ENCODE results near the gene THSD4. TPM values are rescaled to one million over a fixed set of nuclear protein-coding genes. Genes with fewer than 3 reads are reported as not detected.

THSD4 gene
- total RNA-seq, 1 donor = under 0.01 TPM

- no peak for DNase-seq (ENCODE audit: low read depth in 2 of 3, low spot score in 2 of 3)
These were observed 221.4 kb downstream of the THSD4 start for GRCh38 chr15:71336671-71337070.

GRCh38 chr15:71337197-71337845 lies 222.1 kb downstream of the THSD4 start:
- DNase-seq (ENCODE audit: low read depth in 2 of 3, low spot score in 2 of 3) = no peak

- no peak for DNase-seq (ENCODE audit: low read depth in 2 of 3, low spot score in 2 of 3)
These were observed 223.0 kb downstream of the THSD4 start for GRCh38 chr15:71338265-71338664.

- no peak for DNase-seq (ENCODE audit: low read depth in 2 of 3, low spot score in 2 of 3)
These were observed 223.7 kb downstream of the THSD4 start for GRCh38 chr15:71338827-71339542.

- no peak for DNase-seq (ENCODE audit: low read depth in 2 of 3, low spot score in 2 of 3)
These were observed 226.7 kb downstream of the THSD4 start for GRCh38 chr15:71341811-71342550.

GRCh38 chr15:71342658-71343057 lies 227.4 kb downstream of the THSD4 start:
- DNase-seq (ENCODE audit: low read depth in 2 of 3, low spot score in 2 of 3) = no peak

- DNase-seq (ENCODE audit: low read depth in 2 of 3, low spot score in 2 of 3) = no peak
These were observed 229.0 kb downstream of the THSD4 start for GRCh38 chr15:71344316-71344715.

GRCh38 chr15:71345186-71345585 lies 229.9 kb downstream of the THSD4 start:
- DNase-seq (ENCODE audit: low read depth in 2 of 3, low spot score in 2 of 3) = no peak

GRCh38 chr15:71346464-71346863 lies 231.2 kb downstream of the THSD4 start:
- no peak for DNase-seq (ENCODE audit: low read depth in 2 of 3, low spot score in 2 of 3)

- DNase-seq (ENCODE audit: low read depth in 2 of 3, low spot score in 2 of 3) = no peak
These were observed 233.3 kb downstream of the THSD4 start for GRCh38 chr15:71348597-71348996.

GRCh38 chr15:71349336-71349735 lies 234.1 kb downstream of the THSD4 start:
- DNase-seq (ENCODE audit: low read depth in 2 of 3, low spot score in 2 of 3) = no peak

- DNase-seq (ENCODE audit: low read depth in 2 of 3, low spot score in 2 of 3) = no peak
These were observed 234.7 kb downstream of the THSD4 start for GRCh38 chr15:71349736-71350526.

GRCh38 chr15:71350622-71351378 lies 235.5 kb downstream of the THSD4 start:
- DNase-seq (ENCODE audit: low read depth in 2 of 3, low spot score in 2 of 3) = no peak

GRCh38 chr15:71352125-71352524 lies 236.9 kb downstream of the THSD4 start:
- DNase-seq (ENCODE audit: low read depth in 2 of 3, low spot score in 2 of 3) = no peak

GRCh38 chr15:71352765-71353164 lies 237.5 kb downstream of the THSD4 start:
- DNase-seq (ENCODE audit: low read depth in 2 of 3, low spot score in 2 of 3) = no peak

- DNase-seq (ENCODE audit: low read depth in 2 of 3, low spot score in 2 of 3) = no peak
These were observed 237.9 kb downstream of the THSD4 start for GRCh38 chr15:71353171-71353570.

- DNase-seq (ENCODE audit: low read depth in 2 of 3, low spot score in 2 of 3) = no peak
These were observed 240.0 kb downstream of the THSD4 start for GRCh38 chr15:71355268-71355667.

- DNase-seq (ENCODE audit: low read depth in 2 of 3, low spot score in 2 of 3) = no peak
These were observed 242.1 kb downstream of the THSD4 start for GRCh38 chr15:71357321-71357732.

- no peak for DNase-seq (ENCODE audit: low read depth in 2 of 3, low spot score in 2 of 3)
These were observed 242.7 kb downstream of the THSD4 start for GRCh38 chr15:71357967-71358366.

- DNase-seq (ENCODE audit: low read depth in 2 of 3, low spot score in 2 of 3) = no peak
These were observed 244.0 kb downstream of the THSD4 start for GRCh38 chr15:71359246-71359645.

Data from hematopoietic multipotent progenitor cell (in vitro differentiated cells).